Mesendoderm (in vitro differentiated cells): ENCODE data around the gene TMC5. TPM values are rescaled to one million over a fixed set of nuclear protein-coding genes. Genes with fewer than 3 reads are reported as not detected.
"Not testable (repeated sequence)": the region's sequence is repeated elsewhere in the genome, so short reads cannot be mapped to it uniquely, and the experiment has no call there.

Source experiments
- DNase-seq: peaks from one replicate; pipeline ENCODE4 v3.0.0; 2013
- H2AK5ac ChIP-seq: 2 replicates; pipeline ENCODE4 v1.6.1; 2013; ENCODE audit warnings: low read length, inconsistent platforms
- H2BK120ac ChIP-seq: 2 replicates; pipeline ENCODE4 v1.6.1; 2013; ENCODE audit warnings: low read depth, mild to moderate bottlenecking, low read length, moderate library complexity, mixed read lengths
- H2BK15ac ChIP-seq: replicated peaks from 2 replicates; pipeline ENCODE4 v1.6.1; 2013; ENCODE audit warnings: low read depth, mild to moderate bottlenecking, moderate library complexity
- H2BK5ac ChIP-seq: 2 replicates; pipeline ENCODE4 v1.6.1; 2013; ENCODE audit warnings: low read length, inconsistent platforms
- H3K18ac ChIP-seq: 2 replicates; pipeline ENCODE4 v1.6.1; 2013; ENCODE audit warnings: mild to moderate bottlenecking, low read length, mixed read lengths
- H3K23ac ChIP-seq: one replicate; pipeline ENCODE4 v1.6.1; 2013; ENCODE audit warnings: low read length
- H3K27ac ChIP-seq: 2 replicates; pipeline ENCODE4 v1.5.1; 2013; ENCODE audit warnings: low read depth, mild to moderate bottlenecking, inconsistent platforms, low read length, moderate library complexity
- H3K27me3 ChIP-seq: 2 replicates; pipeline ENCODE4 v1.6.1; 2013; ENCODE audit warnings: low read length, control low read depth, mild to moderate bottlenecking, inconsistent platforms; ENCODE audit not compliant: insufficient read depth, poor library complexity
- H3K36me3 ChIP-seq: 2 replicates; pipeline ENCODE4 v1.6.1; 2013; ENCODE audit warnings: low read length, inconsistent platforms; ENCODE audit not compliant: control insufficient read depth, insufficient read depth
- H3K4ac ChIP-seq: one replicate; pipeline ENCODE4 v1.6.1; 2013; ENCODE audit warnings: low read depth, mild to moderate bottlenecking, low read length, moderate library complexity
- H3K4me1 ChIP-seq: 2 replicates; pipeline ENCODE4 v1.6.1; 2013; ENCODE audit warnings: low read depth, low read length, inconsistent platforms; ENCODE audit not compliant: control insufficient read depth
- H3K4me2 ChIP-seq: 2 replicates; pipeline ENCODE4 v1.6.1; 2013; ENCODE audit warnings: low read length
- H3K4me3 ChIP-seq: 2 replicates; pipeline ENCODE4 v1.5.1; 2013; ENCODE audit warnings: mild to moderate bottlenecking, low read length
- H3K56ac ChIP-seq: one replicate; pipeline ENCODE4 v1.6.1; 2013; ENCODE audit warnings: low read length
- H3K79me1 ChIP-seq: 2 replicates; pipeline ENCODE4 v1.6.1; 2013; ENCODE audit warnings: low read length, inconsistent platforms
- H3K79me2 ChIP-seq: 2 replicates; pipeline ENCODE4 v1.6.1; 2013; ENCODE audit warnings: mild to moderate bottlenecking, low read length; ENCODE audit not compliant: control insufficient read depth, insufficient read depth
- H3K9ac ChIP-seq: 2 replicates; pipeline ENCODE4 v1.6.1; 2013; ENCODE audit warnings: low read length, inconsistent platforms
- H4K5ac ChIP-seq: one replicate; pipeline ENCODE4 v1.6.1; 2013; ENCODE audit warnings: low read length
- H4K8ac ChIP-seq: one replicate; pipeline ENCODE4 v1.6.1; 2013; ENCODE audit warnings: low read depth, mild to moderate bottlenecking, control low read depth, low read length, moderate library complexity
- WGBS: extraction: QIAGEN DNeasy Blood & Tissue Kit; methylation state at CpG from one replicate; pipeline ENCODE4 v1.1.7; 2013; ENCODE audit warnings: low lambda C conversion rate, missing lambda C conversion rate; ENCODE audit not compliant: insufficient coverage; ENCODE audit errors: extremely low coverage; 5-methylcytosine and 5-hydroxymethylcytosine counted together
- polyA plus RNA-seq, 2 experiments: library from polyadenylated mRNA; stranded (reverse); fragments of 200-250 nt; gene quantifications; one replicate each; pipeline ENCODE4 v1.2.3, GENCODE V29; 2013

TMC5 gene
- 4.5 TPM for polyA plus RNA-seq (2013, experiment 1 of 2)
- 4.1 TPM for polyA plus RNA-seq (2013, experiment 2 of 2)

- Histone ChIP-seq H3K18ac (no peak within 1 kb of the TSS), H3K4me2 (no peak within 1 kb of the TSS), H3K4me1 (peaks cover 3% of the 10 kb centered on the region), H3K4me3 (no peak within 1 kb of the TSS), H4K5ac (no peak within 1 kb of the TSS), H3K79me1 (no peaks in the 10 kb centered on the region), H3K36me3 (no peaks in the 10 kb centered on the region), H4K8ac (no peak within 1 kb of the TSS), H3K79me2 (no peaks in the 10 kb centered on the region), H3K27me3 (no peaks in the 10 kb centered on the region), H3K4ac (no peak within 1 kb of the TSS), H3K23ac (no peak within 1 kb of the TSS), H2AK5ac (no peak within 1 kb of the TSS), H2BK5ac (no peak within 1 kb of the TSS), H3K9ac (no peak within 1 kb of the TSS), H2BK120ac (no peak within 1 kb of the TSS), H2BK15ac (no peak within 1 kb of the TSS), H3K27ac (no peak within 1 kb of the TSS), H3K56ac (no peak within 1 kb of the TSS)
- DNase-seq, result no peak
- no CpG with 5 or more reads among the region's 12 CpGs for WGBS
Measured at GRCh38 chr16:19417640-19418039, at the start of gene TMC5. Gene TMC5 (plus strand): TSS chr16:19417883. CDS start chr16:19440039, 22,156 bp downstream.

GRCh38 chr16:19372541-19372940 is 45.1 kb upstream of the TMC5 start:
- H2BK15ac ChIP-seq, H3K4me2 ChIP-seq, H3K36me3 ChIP-seq, H3K79me2 ChIP-seq, H3K9ac ChIP-seq, H3K27ac ChIP-seq, H3K79me1 ChIP-seq, H4K8ac ChIP-seq, H2BK5ac ChIP-seq, H2AK5ac ChIP-seq, H3K23ac ChIP-seq, H3K4me3 ChIP-seq, H3K4ac ChIP-seq, DNase-seq, H3K4me1 ChIP-seq, H4K5ac ChIP-seq, H2BK120ac ChIP-seq, H3K18ac ChIP-seq, H3K56ac ChIP-seq, H3K27me3 ChIP-seq: not testable (repeated sequence)
- no CpG with 5 or more reads among the region's 7 CpGs for WGBS

- no peak for DNase-seq
- Histone ChIP-seq H3K9ac (no peak overlapping the region), H3K36me3 (no peaks in the 10 kb centered on the region), H2BK5ac (no peak overlapping the region), H3K4me1 (no peaks in the 10 kb centered on the region), H3K79me2 (no peaks in the 10 kb centered on the region), H2BK120ac (no peak overlapping the region), H2BK15ac (no peak overlapping the region), H4K5ac (no peak overlapping the region), H2AK5ac (no peak overlapping the region), H3K27me3 (no peaks in the 10 kb centered on the region), H4K8ac (no peak overlapping the region), H3K4me3 (no peak overlapping the region), H3K23ac (no peak overlapping the region), H3K79me1 (no peaks in the 10 kb centered on the region), H3K4me2 (no peak overlapping the region), H3K18ac (no peak overlapping the region), H3K27ac (no peak overlapping the region), H3K4ac (no peak overlapping the region), H3K56ac (no peak overlapping the region)
- WGBS, result no CpG with 5 or more reads among the region's 3 CpGs
Measured at GRCh38 chr16:19374402-19374801, 43.3 kb upstream of the TMC5 start.

GRCh38 chr16:19375561-19376158 is 42.0 kb upstream of the TMC5 start:
- no peaks in the 10 kb centered on the region for H3K4me1 ChIP-seq
- no peak overlapping the region for H3K27ac ChIP-seq
- H3K79me1 ChIP-seq, result no peaks in the 10 kb centered on the region
- no peak overlapping the region for H3K23ac ChIP-seq
- no peak overlapping the region for H2BK5ac ChIP-seq
- no peak overlapping the region for H4K8ac ChIP-seq
- H3K9ac ChIP-seq, result no peak overlapping the region
- H4K5ac ChIP-seq, result no peak overlapping the region
- no peak overlapping the region for H3K4ac ChIP-seq
- no peak overlapping the region for H2BK120ac ChIP-seq
- H3K4me2 ChIP-seq, result no peak overlapping the region
- no peak overlapping the region for H3K4me3 ChIP-seq
- H3K36me3 ChIP-seq, result no peaks in the 10 kb centered on the region
- H3K27me3 ChIP-seq, result no peaks in the 10 kb centered on the region
- no CpG with 5 or more reads among the region's 4 CpGs for WGBS
- no peaks in the 10 kb centered on the region for H3K79me2 ChIP-seq
- no peak overlapping the region for H2BK15ac ChIP-seq
- no peak overlapping the region for H3K56ac ChIP-seq
- no peak overlapping the region for H2AK5ac ChIP-seq
- DNase-seq, result peak; percentile 53
- no peak overlapping the region for H3K18ac ChIP-seq

- H4K8ac ChIP-seq, result no peak overlapping the region
- WGBS, result no CpG with 5 or more reads among the region's 3 CpGs
- H3K56ac ChIP-seq, result no peak overlapping the region
- H2BK5ac ChIP-seq, result no peak overlapping the region
- H2AK5ac ChIP-seq, result no peak overlapping the region
- H3K4me3 ChIP-seq, result no peak overlapping the region
- H3K23ac ChIP-seq, result no peak overlapping the region
- no peaks in the 10 kb centered on the region for H3K36me3 ChIP-seq
- no peak overlapping the region for H3K4ac ChIP-seq
- no peaks in the 10 kb centered on the region for H3K79me1 ChIP-seq
- H3K9ac ChIP-seq, result no peak overlapping the region
- no peak overlapping the region for H2BK15ac ChIP-seq
- H3K79me2 ChIP-seq, result no peaks in the 10 kb centered on the region
- H3K4me2 ChIP-seq, result no peak overlapping the region
- H3K27ac ChIP-seq, result no peak overlapping the region
- H3K18ac ChIP-seq, result no peak overlapping the region
- no peak overlapping the region for H4K5ac ChIP-seq
- H3K27me3 ChIP-seq, result no peaks in the 10 kb centered on the region
- no peak overlapping the region for H2BK120ac ChIP-seq
- no peaks in the 10 kb centered on the region for H3K4me1 ChIP-seq
- DNase-seq, result peak; percentile 17
Measured at GRCh38 chr16:19377864-19378263, 39.8 kb upstream of the TMC5 start.

GRCh38 chr16:19378511-19378910 is 39.2 kb upstream of the TMC5 start:
- H3K4ac ChIP-seq, result no peak overlapping the region
- no peak overlapping the region for H3K27ac ChIP-seq
- no peak overlapping the region for H2AK5ac ChIP-seq
- H2BK120ac ChIP-seq, result no peak overlapping the region
- no peak for DNase-seq
- H3K56ac ChIP-seq, result no peak overlapping the region
- no peak overlapping the region for H3K23ac ChIP-seq
- H4K8ac ChIP-seq, result no peak overlapping the region
- H3K4me2 ChIP-seq, result no peak overlapping the region
- H3K79me1 ChIP-seq, result no peaks in the 10 kb centered on the region
- H2BK5ac ChIP-seq, result no peak overlapping the region
- no peak overlapping the region for H3K18ac ChIP-seq
- H3K79me2 ChIP-seq, result no peaks in the 10 kb centered on the region
- H4K5ac ChIP-seq, result no peak overlapping the region
- H2BK15ac ChIP-seq, result no peak overlapping the region
- H3K36me3 ChIP-seq, result no peaks in the 10 kb centered on the region
- H3K4me1 ChIP-seq, result no peaks in the 10 kb centered on the region
- H3K4me3 ChIP-seq, result no peak overlapping the region
- no CpG with 5 or more reads among the region's 3 CpGs for WGBS
- H3K9ac ChIP-seq, result no peak overlapping the region
- H3K27me3 ChIP-seq, result no peaks in the 10 kb centered on the region
